ENCODE results near the gene ZNF101.
A peak's percentile ranks its signal among the peaks of the same experiment; 100 is the strongest.

ZNF101 gene

GRCh38 chr19:19642506-19643157 lies 26.0 kb upstream of the ZNF101 start:
- DNase-seq (ENCODE audit: low spot score), result no peak

- peak; percentile 59 for DNase-seq (ENCODE audit: low spot score)
These were observed 25.2 kb upstream of the ZNF101 start, which contains the start of gene GMIP for GRCh38 chr19:19643158-19644053. Gene GMIP, minus strand, starts transcription at chr19:19643657. Its CDS starts 128 bp downstream, at chr19:19643529.

GRCh38 chr19:19644054-19644388 lies 24.6 kb upstream of the ZNF101 start:
- DNase-seq (ENCODE audit: low spot score), result no peak

- no peak for DNase-seq (ENCODE audit: low spot score)
These were observed 23.3 kb upstream of the ZNF101 start for GRCh38 chr19:19645233-19645870.

GRCh38 chr19:19647037-19647835 lies 21.4 kb upstream of the ZNF101 start:
- no peak for DNase-seq (ENCODE audit: low spot score)

GRCh38 chr19:19649155-19649554 lies 19.5 kb upstream of the ZNF101 start:
- DNase-seq (ENCODE audit: low spot score), result no peak

- DNase-seq (ENCODE audit: low spot score), result no peak
These were observed 19.1 kb upstream of the ZNF101 start for GRCh38 chr19:19649580-19649995.

GRCh38 chr19:19650331-19650730 lies 18.3 kb upstream of the ZNF101 start:
- DNase-seq (ENCODE audit: low spot score), result no peak

GRCh38 chr19:19651076-19651475 lies 17.6 kb upstream of the ZNF101 start:
- DNase-seq (ENCODE audit: low spot score), result peak; percentile 84

- DNase-seq (ENCODE audit: low spot score), result no peak
These were observed 15.9 kb upstream of the ZNF101 start for GRCh38 chr19:19652482-19653295.

GRCh38 chr19:19653597-19654147 lies 15.0 kb upstream of the ZNF101 start:
- no peak for DNase-seq (ENCODE audit: low spot score)

GRCh38 chr19:19654441-19654840 lies 14.2 kb upstream of the ZNF101 start:
- no peak for DNase-seq (ENCODE audit: low spot score)

GRCh38 chr19:19655051-19655594 lies 13.5 kb upstream of the ZNF101 start:
- DNase-seq (ENCODE audit: low spot score), result no peak

- no peak for DNase-seq (ENCODE audit: low spot score)
These were observed 12.8 kb upstream of the ZNF101 start for GRCh38 chr19:19655641-19656343.

GRCh38 chr19:19656451-19657396 lies 11.9 kb upstream of the ZNF101 start:
- DNase-seq (ENCODE audit: low spot score), result no peak

GRCh38 chr19:19657397-19657783 lies 11.2 kb upstream of the ZNF101 start:
- DNase-seq (ENCODE audit: low spot score), result peak; percentile 65

- DNase-seq (ENCODE audit: low spot score), result no peak
These were observed 8.9 kb upstream of the ZNF101 start for GRCh38 chr19:19659646-19660245.

GRCh38 chr19:19661141-19661674 lies 7.4 kb upstream of the ZNF101 start:
- peak; percentile 2 for DNase-seq (ENCODE audit: low spot score)
